HepG2 (cell line): ENCODE results near the gene GSDME. TPM values are rescaled to one million over a fixed set of nuclear protein-coding genes. Genes with fewer than 3 reads are reported as not detected.

Experiments
- AKNA ChIP-seq: sonication (generic); formaldehyde crosslinking; IDR thresholded peaks from 2 replicates; pipeline ENCODE4 v1.4.0; 2020; ENCODE audit warnings: missing genetic modification reagents, borderline replicate concordance
- ARNTL ChIP-seq: sonication (generic); formaldehyde crosslinking; IDR thresholded peaks from 2 replicates; pipeline ENCODE4 v1.4.0; 2020; ENCODE audit warnings: mild to moderate bottlenecking, missing genetic modification reagents
- ASH2L ChIP-seq: fragments of 300-600, 200-600 bp; sonication (generic); IDR thresholded peaks from 2 replicates; pipeline ENCODE4 v1.7.0; 2017; ENCODE audit warnings: low read depth, mild to moderate bottlenecking, moderate library complexity, mixed read lengths, low read length; ENCODE audit not compliant: insufficient read length
- CCDC6 ChIP-seq: sonication (generic); formaldehyde crosslinking; IDR thresholded peaks from 2 replicates; pipeline ENCODE4 v1.8.1; 2022; ENCODE audit warnings: mild to moderate bottlenecking, missing genetic modification reagents, moderate library complexity
- GMEB1 ChIP-seq: sonication (generic); formaldehyde crosslinking; IDR thresholded peaks from 2 replicates; pipeline ENCODE4 v1.5.1; 2020; ENCODE audit warnings: missing genetic modification reagents, mild to moderate bottlenecking, borderline replicate concordance
- MIER3 ChIP-seq: IDR thresholded peaks from 2 replicates; pipeline ENCODE4 v1.6.1; 2016; ENCODE audit warnings: missing compliant biosample characterization, borderline replicate concordance
- MZF1 ChIP-seq: sonication (generic); formaldehyde crosslinking; IDR thresholded peaks from 2 replicates; pipeline ENCODE4 v1.8.1; 2023; ENCODE audit warnings: mild to moderate bottlenecking, missing genetic modification reagents, borderline replicate concordance
- PRDM10 ChIP-seq: sonication (generic); formaldehyde crosslinking; IDR thresholded peaks from 2 replicates; pipeline ENCODE4 v1.4.0; 2020; ENCODE audit warnings: low read depth, missing genetic modification reagents
- ZFX ChIP-seq: sonication (generic); formaldehyde crosslinking; IDR thresholded peaks from 2 replicates; pipeline ENCODE4 v1.4.0; 2020; ENCODE audit warnings: mild to moderate bottlenecking, low read depth, missing genetic modification reagents, moderate library complexity
- ZHX1 ChIP-seq: sonication (generic); formaldehyde crosslinking; IDR thresholded peaks from 2 replicates; pipeline ENCODE4 v1.8.1; 2022; ENCODE audit warnings: low read depth, mild to moderate bottlenecking, missing genetic modification reagents
- ZIK1 ChIP-seq: sonication (generic); formaldehyde crosslinking; IDR thresholded peaks from 2 replicates; pipeline ENCODE4 v1.5.0; 2020; ENCODE audit warnings: mild to moderate bottlenecking, low read depth, missing genetic modification reagents, borderline replicate concordance
- ZNF558 ChIP-seq: sonication (generic); formaldehyde crosslinking; IDR thresholded peaks from 2 replicates; pipeline ENCODE4 v1.9.0; 2022; ENCODE audit warnings: mild to moderate bottlenecking, missing genetic modification reagents, borderline replicate concordance
- ZNF598 ChIP-seq: sonication (generic); formaldehyde crosslinking; IDR thresholded peaks from 2 replicates; pipeline ENCODE4 v1.5.1; 2020; ENCODE audit warnings: mild to moderate bottlenecking, missing genetic modification reagents, borderline replicate concordance
- polyA plus RNA-seq, 8 experiments: library from polyadenylated mRNA; depleted of rRNA in 3 of 8; stranded (reverse) in 7 of 8; unstranded in 1 of 8; fragments of >200 nt; fragmentation: Illumina TruSeq in 4 of 8; extraction: Trizol in 4 of 8; gene quantifications; 2 replicates each; pipeline versions ENCODE4 v1.2.1 to v1.2.3, GENCODE V29; 2011 to 2016; ENCODE audit warnings: low read depth in 4 of 8, missing spikeins in 1 of 8, mixed read lengths in 1 of 8; ENCODE audit not compliant: insufficient read depth in 1 of 8
- total RNA-seq, 5 experiments: library from RNA; depleted of rRNA; stranded (reverse); fragments of >200 nt; fragmentation: Illumina TruSeq; extraction: Trizol; gene quantifications; 2 replicates each; pipeline ENCODE4 v1.2.3, GENCODE V29; 2016; ENCODE audit warnings: low read depth in 1 of 5

GSDME gene
- total and polyA plus RNA-seq, 2 of the 13 experiments (the other 11 are each of a cell fraction or from before 2014, with no cell fraction given) = 19.2 to 28.2 TPM

GRCh38 chr7:24756545-24757352 lies 515 bp downstream of the GSDME start (continued):
- TF ChIP-seq ZFX (no peak), MIER3 (CRISPR knock-in tag) (no peak), AKNA (CRISPR knock-in tag) (no peak), CCDC6 (CRISPR knock-in tag) (peak; percentile 88; the same call in 1 of the 2 replicates), ASH2L (peak; percentile 40), ZNF558 (CRISPR knock-in tag) (peak; percentile 58; the same call in 1 of the 2 replicates), MZF1 (CRISPR knock-in tag) (no peak), ZIK1 (CRISPR knock-in tag) (no peak), ZNF598 (CRISPR knock-in tag) (no peak), PRDM10 (CRISPR knock-in tag) (peak; percentile 58; the same call in 1 of the 2 replicates), ZHX1 (CRISPR knock-in tag) (no peak), ARNTL (CRISPR knock-in tag) (peak; percentile 32), GMEB1 (CRISPR knock-in tag) (no peak)
